Endothelial cell of umbilical vein (primary cell): ENCODE results near the gene TBL3. TPM values are rescaled to one million over a fixed set of nuclear protein-coding genes. Genes with fewer than 3 reads are reported as not detected.

Experiments used
- BruUV-seq: library from RNA; stranded (reverse); fragments of 400-500 nt; replicated peaks from 2 replicates; lab custom pipeline; 2021; lab: Mats Ljungman, UMichigan
- CTCF ChIA-PET: fragments of 300-600, 350-600 bp; sonication (Branson Sonifier 250); formaldehyde crosslinking; loops from one replicate; lab custom pipeline; 2021; ENCODE audit warnings: antibody characterized with exemption, inconsistent platforms; lab: Charles Lee
- POLR2A ChIA-PET: fragments of 300-600, 350-600 bp; sonication (Branson Sonifier 250); formaldehyde crosslinking; loops from one replicate; lab custom pipeline; 2021; ENCODE audit warnings: antibody characterized with exemption, inconsistent platforms; lab: Charles Lee
- DNase-seq: peaks from one replicate; pipeline ENCODE4 v3.0.0-alpha.2; 2011; ENCODE audit warnings: low read depth, low spot score
- FAIRE-seq: peaks from 2 replicates; lab custom pipeline; 2011; peaks lifted over from hg19 to GRCh38; lab: Jason Lieb, UNC
- H2AFZ ChIP-seq: 2 replicates; pipeline ENCODE4 v1.6.0; 2012; ENCODE audit warnings: low read depth, low read length, control low read depth, inconsistent platforms
- H3K27ac ChIP-seq: 2 replicates; pipeline ENCODE4 v1.5.1; 2011; ENCODE audit warnings: low read depth, mild to moderate bottlenecking, control low read depth, low read length, moderate library complexity; ENCODE audit not compliant: insufficient read depth
- H3K27me3 ChIP-seq, 2 experiments: 2 replicates each; pipeline versions ENCODE4 v1.6.0 to v1.6.1; 2011; ENCODE audit warnings: low read length in 2 of 2, mixed read lengths in 1 of 2; ENCODE audit not compliant: control insufficient read depth in 2 of 2, insufficient read depth in 2 of 2
- H3K36me3 ChIP-seq, 2 experiments: 2 replicates in 1 of 2; 3 replicates in 1 of 2; pipeline ENCODE4 v1.5.1; 2011; ENCODE audit warnings: low read length in 2 of 2, mild to moderate bottlenecking in 1 of 2, moderate library complexity in 1 of 2; ENCODE audit not compliant: control insufficient read depth in 2 of 2, insufficient read depth in 2 of 2; ENCODE audit errors: extremely low read depth in 1 of 2
- H3K4me1 ChIP-seq: 3 replicates; pipeline ENCODE4 v1.5.1; 2011; ENCODE audit warnings: mild to moderate bottlenecking, low read length; ENCODE audit not compliant: control insufficient read depth, insufficient read depth; ENCODE audit errors: extremely low read depth
- H3K4me2 ChIP-seq: 2 replicates; pipeline ENCODE4 v1.6.1; 2011; ENCODE audit warnings: low read length, control low read depth, mixed read lengths; ENCODE audit not compliant: insufficient read depth
- H3K4me3 ChIP-seq, 3 experiments: fragments of 200-600 bp in 1 of 3; sonication (generic), shearing (Covaris generic) in 1 of 3; replicated peaks in 1 of 3; 2 replicates each; pipeline ENCODE4 v1.5.1; 2011 to 2016; ENCODE audit warnings: control low read depth in 3 of 3, low read length in 3 of 3, mild to moderate bottlenecking in 2 of 3, inconsistent platforms in 1 of 3, low read depth in 1 of 3, moderate library complexity in 1 of 3; ENCODE audit not compliant: insufficient read depth in 1 of 3
- H3K79me2 ChIP-seq: 2 replicates; pipeline ENCODE4 v1.6.0; 2012; ENCODE audit warnings: low read length, inconsistent platforms; ENCODE audit not compliant: control insufficient read depth, insufficient read depth
- H3K9ac ChIP-seq: replicated peaks from 2 replicates; pipeline ENCODE3; 2011; ENCODE audit warnings: low read length, control low read depth; ENCODE audit not compliant: insufficient read depth; ENCODE audit errors: extremely low read depth
- H3K9me1 ChIP-seq: replicated peaks from 3 replicates; pipeline ENCODE4 v1.6.0; 2011; ENCODE audit warnings: mild to moderate bottlenecking, low read length; ENCODE audit not compliant: control insufficient read depth, insufficient read depth; ENCODE audit errors: extremely low read depth
- H3K9me3 ChIP-seq: replicated peaks from 2 replicates; pipeline ENCODE4 v1.5.1; 2012; ENCODE audit warnings: low read length, inconsistent platforms; ENCODE audit not compliant: control insufficient read depth, insufficient read depth
- H4K20me1 ChIP-seq: replicated peaks from 2 replicates; pipeline ENCODE3; 2011; ENCODE audit warnings: mild to moderate bottlenecking, low read length; ENCODE audit not compliant: control insufficient read depth, insufficient read depth; ENCODE audit errors: extremely low read depth
- CTCF ChIP-seq, 2 donors: IDR thresholded peaks; 1 replicate in 1 of 2; 2 replicates in 1 of 2; pipeline ENCODE4 v1.5.1; 2011; ENCODE audit warnings: low read length in 2 of 2, mild to moderate bottlenecking in 2 of 2, moderate library complexity in 2 of 2, control low read depth in 1 of 2, inconsistent platforms in 1 of 2, low read depth in 1 of 2; ENCODE audit not compliant: insufficient read depth in 1 of 2; ENCODE audit errors: extremely low read depth in 1 of 2
- EZH2 ChIP-seq: IDR thresholded peaks from 2 replicates; pipeline ENCODE4 v1.6.1; 2012; ENCODE audit warnings: borderline replicate concordance, low read depth, mild to moderate bottlenecking, moderate library complexity, low read length, inconsistent platforms; ENCODE audit not compliant: severe bottlenecking
- FOS ChIP-seq: IDR thresholded peaks from 2 replicates; pipeline ENCODE4 v1.6.1; 2011; ENCODE audit warnings: mild to moderate bottlenecking, low read length, moderate library complexity, borderline replicate concordance; ENCODE audit not compliant: insufficient read depth
- GATA2 ChIP-seq: IDR thresholded peaks from 2 replicates; pipeline ENCODE4 v1.7.0; 2011; ENCODE audit warnings: low read depth, mild to moderate bottlenecking, moderate library complexity, mixed read lengths, low read length; ENCODE audit not compliant: insufficient read length, insufficient read depth
- JUN ChIP-seq: IDR thresholded peaks from 2 replicates; pipeline ENCODE4 v1.6.1; 2011; ENCODE audit warnings: borderline replicate concordance, low read depth; ENCODE audit not compliant: insufficient read length, insufficient read depth
- MYC ChIP-seq: IDR thresholded peaks from one replicate; pipeline ENCODE4 v1.6.1; 2011; ENCODE audit warnings: mild to moderate bottlenecking, low read depth, low read length
- POLR2A ChIP-seq: IDR thresholded peaks from 2 replicates; pipeline ENCODE4 v1.6.1; 2012; ENCODE audit warnings: low read depth, mild to moderate bottlenecking, control low read depth, low read length
- POLR2AphosphoS5 ChIP-seq: IDR thresholded peaks from 2 replicates; pipeline ENCODE4 v1.6.1; 2012; ENCODE audit warnings: low read depth, mild to moderate bottlenecking, control low read depth, low read length, moderate library complexity; ENCODE audit not compliant: insufficient read depth
- dilution Hi-C: fragments of 300-500 bp; cut with MboI; formaldehyde crosslinking; loops from one replicate; pipeline ENCODE4 v1.15.0; 2019; ENCODE audit warnings: low sequenced_read_pairs; ENCODE audit not compliant: extremely low pct_ligation_motif_present
- intact Hi-C: fragments of 100-400 bp; cut with micrococcal nuclease; formaldehyde crosslinking; loops from one replicate; pipeline ENCODE4 v1.10.0; 2022
- polyA plus RNA-seq, 4 experiments: library from polyadenylated mRNA; depleted of rRNA in 3 of 4; stranded (reverse) in 3 of 4; unstranded in 1 of 4; fragments of >200 nt; gene quantifications; 2 replicates each; pipeline versions ENCODE4 v1.2.1 to v1.2.3, GENCODE V29; 2011 to 2012; ENCODE audit warnings: missing spikeins in 1 of 4
- total RNA-seq: library from RNA; stranded (reverse); gene quantifications from 2 replicates; pipeline ENCODE4 v1.2.3, GENCODE V29; 2021
- TF ChIP-seq, protein P1 (sequence below): IDR thresholded peaks from 2 replicates; pipeline ENCODE4 v1.6.1; 2011; ENCODE audit not compliant: insufficient read depth, insufficient read length

The TBL3 gene
- total and polyA plus RNA-seq, 2 donors (not counting 3 experiments of a cell fraction or from before 2014, with no cell fraction given): 42.2 to 77.1 TPM

DNA sequence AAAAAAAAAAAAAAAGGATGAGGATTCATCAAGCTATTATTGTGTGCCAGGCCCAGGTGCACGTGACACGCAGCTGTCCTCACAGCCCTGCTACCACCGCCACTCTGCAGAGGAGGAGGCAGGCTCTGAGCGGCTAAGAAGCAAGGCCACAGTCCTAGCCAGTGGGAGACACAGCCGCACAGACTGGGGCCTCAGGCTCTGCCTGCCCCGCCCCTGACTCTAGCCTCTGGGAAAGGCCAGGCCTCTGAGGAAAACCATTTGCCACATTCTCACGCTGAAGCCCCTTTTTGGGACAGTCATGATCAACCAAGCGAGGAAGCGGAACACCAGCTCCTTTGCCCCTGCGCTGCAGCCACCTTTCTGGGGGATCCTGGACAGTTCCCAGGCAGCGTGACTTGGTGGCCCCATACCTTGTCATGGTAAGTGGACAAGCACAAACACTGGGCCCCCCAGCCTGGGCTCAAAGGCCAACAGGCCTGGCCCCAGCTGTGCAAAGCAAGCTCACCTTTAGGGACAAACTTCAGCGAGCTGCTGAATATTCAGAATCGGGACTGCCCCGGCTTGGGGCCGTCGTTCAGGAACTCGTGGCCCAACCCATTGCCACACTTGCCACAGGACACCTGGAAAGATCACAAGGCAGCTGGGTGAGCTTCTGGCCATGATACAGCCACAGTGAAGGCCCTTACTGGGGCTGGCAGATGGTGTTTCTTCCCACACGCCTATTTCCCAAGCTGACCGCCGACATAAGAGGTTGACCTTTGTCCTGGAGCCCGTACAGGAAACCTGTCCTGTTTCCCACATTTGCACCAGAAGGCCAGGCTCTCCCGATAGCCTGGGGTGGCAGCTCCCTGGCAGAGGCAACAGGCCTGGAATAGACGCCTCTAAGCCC lies 31.3 kb upstream of the TBL3 start:
- Histone ChIP-seq H3K79me2 (no peaks in the 10 kb centered on the region), H3K36me3 (peaks cover 0 to 15% of the 10 kb centered on the region in 2 experiments), H2AFZ (no peak overlapping the region), H4K20me1 (no peaks in the 10 kb centered on the region), H3K9me1 (no peaks in the 10 kb centered on the region), H3K4me2 (no peak overlapping the region), H3K9me3 (no peaks in the 10 kb centered on the region), H3K9ac (no peak overlapping the region), H3K4me3 (no peak overlapping the region), H3K27me3 (no peaks in the 10 kb centered on the region), H3K27ac (no peak overlapping the region), H3K4me1 (peaks cover 12% of the 10 kb centered on the region)
- intact Hi-C loops (no loop called here), dilution Hi-C loops (no loop called here)
- ChIA-PET CTCF (interaction anchor here (1.0 kb wide), 2 partner anchors 31 to 200 kb away, joined by 3 read pairs; no protein-coding TSS in a partner anchor), POLR2A (no interaction called here)
- no TSS peak for BruUV-seq
- no peak for FAIRE-seq
- DNase-seq: no peak
- TF ChIP-seq POLR2A (no peak), EZH2 (no peak), JUN (no peak), CTCF (IDR thresholded peaks at IDR 0.05; ENCODE audit: extremely low read depth in 1 of 2, insufficient read depth in 1 of 2, low read depth in 1 of 2, low read length in 2 of 2) (no peak), GATA2 (no peak), POLR2AphosphoS5 (no peak), MYC (no peak), FOS (no peak)
- TF ChIP-seq, protein P1, sequence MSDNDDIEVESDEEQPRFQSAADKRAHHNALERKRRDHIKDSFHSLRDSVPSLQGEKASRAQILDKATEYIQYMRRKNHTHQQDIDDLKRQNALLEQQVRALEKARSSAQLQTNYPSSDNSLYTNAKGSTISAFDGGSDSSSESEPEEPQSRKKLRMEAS: no peak
